T-helper 2 cell (primary cell): Measurements from ENCODE around the gene RDH16.
"Not testable (repeated sequence)": the region's sequence is repeated elsewhere in the genome, so short reads cannot be mapped to it uniquely, and the experiment has no call there.

Experiments
- DNase-seq, 5 experiments: peaks; one replicate each; pipeline versions ENCODE4 v3.0.0 to v3.0.0-alpha.2; 2012 to 2022

Gene RDH16

DNA sequence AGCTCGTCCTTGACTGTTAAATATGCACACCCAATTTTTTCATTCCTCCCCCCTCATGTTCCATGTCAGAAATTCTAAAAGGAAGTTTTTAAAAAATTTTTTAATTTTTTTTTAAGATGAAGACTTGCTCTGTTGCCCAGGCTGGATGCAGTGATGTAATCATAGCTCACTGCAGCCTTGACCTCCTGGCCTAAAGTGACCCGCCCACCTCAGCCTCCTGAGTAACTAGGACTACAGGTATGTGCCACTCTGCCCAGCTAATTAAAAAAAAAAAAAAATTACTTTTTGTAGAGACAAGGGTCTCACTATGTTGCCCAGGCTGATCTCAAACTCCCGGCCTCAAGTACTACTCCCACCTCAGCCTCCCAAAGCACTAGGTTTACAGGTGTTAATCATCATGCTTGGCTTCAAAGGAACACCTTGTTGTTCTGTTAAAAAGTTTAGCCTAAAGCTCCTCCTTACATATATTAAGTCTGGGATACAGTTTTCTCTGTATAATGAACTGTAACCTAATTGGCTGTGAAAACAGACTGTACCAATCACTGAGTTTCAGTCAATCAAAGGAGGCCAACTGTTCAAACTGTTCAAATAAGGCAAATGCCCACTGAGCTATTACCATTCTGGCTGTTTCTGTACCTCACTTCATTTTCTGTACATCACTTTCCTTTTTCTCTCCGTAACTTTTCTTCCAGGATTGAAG lies 41.0 kb downstream of the RDH16 start:
- DNase-seq, result no peak

DNA sequence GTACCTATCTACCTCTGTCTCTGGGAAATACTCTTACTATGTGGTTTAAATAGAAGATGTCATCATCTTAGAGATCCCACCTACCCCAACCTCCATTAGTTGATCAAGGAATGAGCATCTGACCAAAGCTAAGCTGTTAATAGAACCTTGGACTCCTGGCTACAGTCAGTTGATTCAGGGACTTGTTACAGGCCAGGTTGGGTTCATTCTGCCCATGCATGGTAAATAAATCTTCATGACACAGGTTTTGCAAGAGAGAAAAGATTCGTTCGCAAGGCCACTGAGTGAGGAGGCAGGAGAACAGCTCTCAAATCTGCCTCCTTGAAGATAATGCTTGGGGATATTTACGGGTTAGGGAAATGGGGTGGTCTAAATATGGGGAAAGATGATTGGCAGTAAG lies 42.7 kb downstream of the RDH16 start:
- no peak for DNase-seq

DNA sequence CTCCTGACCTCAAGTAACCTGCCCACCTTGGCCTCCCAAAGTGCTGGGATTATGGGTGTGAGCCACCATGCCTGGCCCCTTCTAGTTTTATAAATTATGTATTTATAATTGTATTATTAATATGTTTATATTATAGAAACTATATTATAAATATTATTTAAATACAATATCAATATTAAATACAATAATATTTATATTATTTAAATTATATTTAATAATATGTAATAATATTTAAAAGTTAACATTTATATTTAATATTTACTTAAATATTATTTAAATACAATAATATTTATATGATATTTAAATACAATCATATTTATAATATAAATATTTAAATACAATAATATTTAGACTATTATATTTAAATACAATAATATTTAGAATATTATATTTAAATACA lies 43.2 kb downstream of the RDH16 start:
- no peak for DNase-seq

DNA sequence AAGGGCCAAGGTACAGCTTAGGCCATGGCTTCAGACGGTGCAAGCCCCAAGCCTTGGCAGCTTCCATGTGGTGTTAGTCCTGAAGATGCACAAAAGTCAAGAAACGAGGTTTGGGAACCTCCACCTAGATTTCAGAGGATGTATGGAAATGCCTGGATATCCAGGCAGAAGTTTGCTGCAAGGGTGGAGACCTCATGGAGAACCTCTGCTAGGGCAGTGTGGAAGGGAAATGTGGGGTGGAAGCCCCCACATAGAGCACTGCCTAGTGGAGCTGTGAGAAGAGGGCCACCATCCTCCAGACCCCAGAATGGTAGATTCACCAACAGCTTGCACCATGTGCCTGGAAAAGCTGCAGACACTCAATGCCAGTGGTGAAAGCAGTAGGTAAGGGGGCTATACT lies 48.0 kb downstream of the RDH16 start:
- DNase-seq, result not testable (repeated sequence)

DNA sequence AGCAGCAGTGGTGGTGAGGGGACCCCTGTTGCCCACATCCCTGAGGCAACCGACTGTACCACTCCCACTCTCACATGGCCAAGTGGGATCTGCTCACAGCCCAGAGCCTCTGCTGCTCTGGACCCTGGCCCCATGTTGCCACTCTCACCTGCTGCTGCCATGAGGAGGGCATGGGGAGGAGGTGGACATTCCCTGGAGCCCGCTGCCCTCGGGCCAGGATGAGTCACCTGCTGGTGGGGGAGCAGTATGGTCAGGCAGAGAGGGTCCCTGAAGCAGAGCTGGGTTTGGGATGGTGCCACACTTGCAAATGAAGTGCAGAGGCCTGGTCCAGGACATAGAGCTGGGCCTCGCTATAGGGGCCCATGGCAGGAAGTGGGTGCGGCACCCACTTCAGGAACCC lies 49.3 kb downstream of the RDH16 start:
- DNase-seq, result no peak

DNA sequence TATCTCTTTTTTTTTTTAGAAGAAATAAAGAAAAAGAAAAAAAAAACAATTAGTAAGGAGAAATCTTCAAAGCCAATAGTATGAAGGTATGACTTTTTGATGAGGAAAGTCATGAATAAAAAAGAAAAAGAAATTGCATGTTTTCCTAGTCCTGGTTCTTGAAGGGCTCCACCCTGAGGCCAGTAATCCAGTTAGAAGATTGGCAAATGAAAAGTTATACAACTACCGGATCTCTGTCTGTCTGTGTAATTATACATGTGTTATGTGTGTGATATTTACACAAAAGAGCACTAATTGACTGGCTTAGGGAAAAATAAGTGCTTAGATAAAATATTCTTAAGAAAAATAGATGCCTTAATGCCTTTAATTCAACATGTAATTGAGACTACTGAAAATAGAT lies 51.6 kb downstream of the RDH16 start:
- no peak for DNase-seq

DNA sequence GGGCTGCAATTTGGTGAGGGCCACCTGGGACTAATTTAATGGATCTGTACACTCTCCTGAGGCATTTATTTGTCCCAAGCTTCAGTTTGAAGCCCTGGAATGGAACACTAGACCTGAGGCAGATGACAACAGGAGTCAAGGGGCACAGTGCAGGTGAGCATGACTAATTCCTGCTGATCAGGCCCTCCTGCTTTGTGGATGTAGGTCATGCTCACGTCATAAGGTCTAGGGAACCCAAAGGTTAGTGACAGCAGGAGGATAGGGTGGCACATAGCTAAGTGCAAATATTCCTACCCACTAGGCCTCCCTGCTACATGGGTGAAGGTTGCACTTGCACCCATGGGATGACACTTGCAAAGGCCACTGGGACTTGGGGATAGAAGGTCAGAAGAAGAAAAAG lies 54.0 kb downstream of the RDH16 start:
- DNase-seq, result no peak
